ENCODE data around the gene ZBTB18.

ZBTB18 gene

DNA sequence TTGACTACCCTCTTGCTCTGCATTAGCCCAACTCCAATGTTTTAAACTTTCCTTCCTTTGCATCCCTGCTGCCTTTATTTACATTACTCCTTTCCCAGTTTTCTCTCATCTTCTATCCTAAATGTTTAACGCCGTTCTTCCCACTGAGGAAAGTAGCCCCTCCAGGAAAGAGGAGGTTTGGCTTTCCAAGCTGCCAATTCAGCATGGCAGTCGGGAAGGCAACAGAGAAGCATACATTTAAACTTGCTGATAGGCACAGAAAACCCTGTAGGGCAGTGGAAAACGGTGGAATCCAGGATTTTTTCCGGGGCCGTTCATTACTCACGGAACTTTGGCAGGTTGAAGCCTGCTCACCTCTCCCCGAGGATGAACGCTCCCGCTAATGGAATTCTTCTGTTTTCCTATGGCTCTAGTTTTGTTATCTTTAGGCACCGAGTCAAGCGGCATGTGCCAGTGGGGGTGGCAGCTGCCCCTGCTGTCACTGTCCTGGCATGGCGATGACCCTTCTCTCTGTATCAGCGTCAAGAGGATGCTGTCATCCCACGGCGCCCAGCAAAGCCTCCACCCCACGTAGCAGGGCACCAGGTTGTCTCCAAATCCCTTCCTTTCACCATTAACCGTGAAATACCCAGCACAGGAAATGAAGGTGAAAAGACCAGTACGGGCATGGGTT lies 48.3 kb downstream of the ZBTB18 start:
- TF ChIP-seq MYC (IDR thresholded peaks at IDR 0.05; ENCODE audit: low read depth, low read length): no peak
- DNase-seq (ENCODE audit: low read depth): no peak

DNA sequence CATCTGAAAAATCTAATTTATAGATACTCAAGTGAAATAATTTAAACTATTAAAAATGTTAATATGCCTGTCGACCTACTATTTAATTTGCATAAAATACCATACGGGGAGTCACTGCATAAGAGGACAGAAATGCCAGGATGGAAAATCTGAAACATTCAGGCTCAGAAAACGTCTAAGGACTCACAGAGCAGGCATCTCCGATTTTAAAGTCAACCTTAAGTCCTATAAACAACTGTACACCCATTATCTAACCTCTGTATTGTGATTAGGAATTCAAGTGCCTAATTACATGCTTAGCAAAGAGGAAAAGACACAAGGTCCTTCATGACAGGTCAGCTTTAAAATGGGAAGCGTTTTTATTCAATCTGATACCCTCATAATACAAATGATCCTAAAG lies 49.2 kb downstream of the ZBTB18 start:
- no peak for DNase-seq (ENCODE audit: low read depth)
- TF ChIP-seq POLR2A (IDR thresholded peaks at IDR 0.05; ENCODE audit: extremely low read depth, insufficient read length) (no peak), MYC (IDR thresholded peaks at IDR 0.05; ENCODE audit: low read depth, low read length) (no peak), MAX (IDR thresholded peaks at IDR 0.05; ENCODE audit: low read depth, low read length) (no peak)
- TF ChIP-seq, protein P1, sequence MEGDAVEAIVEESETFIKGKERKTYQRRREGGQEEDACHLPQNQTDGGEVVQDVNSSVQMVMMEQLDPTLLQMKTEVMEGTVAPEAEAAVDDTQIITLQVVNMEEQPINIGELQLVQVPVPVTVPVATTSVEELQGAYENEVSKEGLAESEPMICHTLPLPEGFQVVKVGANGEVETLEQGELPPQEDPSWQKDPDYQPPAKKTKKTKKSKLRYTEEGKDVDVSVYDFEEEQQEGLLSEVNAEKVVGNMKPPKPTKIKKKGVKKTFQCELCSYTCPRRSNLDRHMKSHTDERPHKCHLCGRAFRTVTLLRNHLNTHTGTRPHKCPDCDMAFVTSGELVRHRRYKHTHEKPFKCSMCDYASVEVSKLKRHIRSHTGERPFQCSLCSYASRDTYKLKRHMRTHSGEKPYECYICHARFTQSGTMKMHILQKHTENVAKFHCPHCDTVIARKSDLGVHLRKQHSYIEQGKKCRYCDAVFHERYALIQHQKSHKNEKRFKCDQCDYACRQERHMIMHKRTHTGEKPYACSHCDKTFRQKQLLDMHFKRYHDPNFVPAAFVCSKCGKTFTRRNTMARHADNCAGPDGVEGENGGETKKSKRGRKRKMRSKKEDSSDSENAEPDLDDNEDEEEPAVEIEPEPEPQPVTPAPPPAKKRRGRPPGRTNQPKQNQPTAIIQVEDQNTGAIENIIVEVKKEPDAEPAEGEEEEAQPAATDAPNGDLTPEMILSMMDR (IDR thresholded peaks at IDR 0.05; ENCODE audit: low read depth, low read length): no peak
- H3K4me3 ChIP-seq (ENCODE audit: low read depth, low read length): no peak overlapping the region

More for the DNA sequence above, 48.3 kb downstream of the ZBTB18 start:
- no peak overlapping the region for H3K4me3 ChIP-seq (ENCODE audit: low read depth, low read length)

GRCh38 chr1:244100704-244101453 lies 49.8 kb downstream of the ZBTB18 start:
- TF ChIP-seq, protein P1 (IDR thresholded peaks at IDR 0.05; ENCODE audit: low read depth, low read length): no peak
- TF ChIP-seq POLR2A (IDR thresholded peaks at IDR 0.05; ENCODE audit: extremely low read depth, insufficient read length) (no peak), MYC (IDR thresholded peaks at IDR 0.05; ENCODE audit: low read depth, low read length) (no peak), MAX (IDR thresholded peaks at IDR 0.05; ENCODE audit: low read depth, low read length) (no peak)
- no peak for DNase-seq (ENCODE audit: low read depth)
- no peak overlapping the region for H3K4me3 ChIP-seq (ENCODE audit: low read depth, low read length)

DNA sequence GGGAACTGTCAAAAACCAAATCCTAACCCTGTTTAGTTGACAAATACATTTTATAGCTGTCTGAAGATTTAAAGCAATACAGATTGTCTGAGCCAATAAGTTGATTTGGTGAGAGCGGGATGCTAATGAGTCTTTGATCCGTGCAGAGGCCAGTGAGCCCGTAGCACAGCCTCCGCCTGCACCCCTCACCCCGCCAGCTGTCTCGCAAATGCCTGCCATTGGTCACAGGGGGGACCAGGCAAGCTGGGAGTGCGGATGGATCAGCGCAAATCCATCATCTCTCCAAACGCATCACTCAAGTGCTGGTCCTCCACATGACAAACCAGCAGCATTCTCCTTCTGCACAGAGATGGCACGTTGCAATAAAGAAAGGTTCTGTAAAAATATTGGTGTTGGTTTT lies 51.0 kb downstream of the ZBTB18 start:
- TF ChIP-seq MAX (IDR thresholded peaks at IDR 0.05; ENCODE audit: low read depth, low read length) (no peak), MYC (IDR thresholded peaks at IDR 0.05; ENCODE audit: low read depth, low read length) (no peak), POLR2A (IDR thresholded peaks at IDR 0.05; ENCODE audit: extremely low read depth, insufficient read length) (no peak)
- TF ChIP-seq, protein P1 (IDR thresholded peaks at IDR 0.05; ENCODE audit: low read depth, low read length): no peak
- no peak for DNase-seq (ENCODE audit: low read depth)
- no peak overlapping the region for H3K4me3 ChIP-seq (ENCODE audit: low read depth, low read length)

DNA sequence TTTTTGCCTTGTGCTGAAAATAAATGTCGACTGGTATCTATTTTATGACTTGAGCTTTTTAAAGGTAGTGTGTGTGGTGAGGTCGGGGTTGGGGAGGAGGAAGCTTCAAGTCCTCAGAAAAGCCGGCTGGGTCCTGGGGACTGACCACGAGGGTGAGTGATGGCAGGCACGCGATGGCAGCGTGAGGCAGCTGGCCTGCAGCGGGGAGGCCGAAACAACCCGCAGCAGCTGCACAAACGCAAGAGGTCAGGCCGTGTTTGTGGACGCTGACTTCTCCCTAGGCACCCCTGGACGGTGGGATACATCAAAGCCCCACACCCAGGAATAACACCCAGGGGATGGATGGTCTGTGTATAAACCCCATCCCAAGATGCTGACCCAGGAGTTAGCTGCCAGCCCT lies 51.4 kb downstream of the ZBTB18 start:
- TF ChIP-seq, protein P1 (IDR thresholded peaks at IDR 0.05; ENCODE audit: low read depth, low read length): no peak
- no peak for TF ChIP-seq MYC (IDR thresholded peaks at IDR 0.05; ENCODE audit: low read depth, low read length)
- TF ChIP-seq POLR2A (IDR thresholded peaks at IDR 0.05; ENCODE audit: extremely low read depth, insufficient read length): no peak
- TF ChIP-seq MAX (IDR thresholded peaks at IDR 0.05; ENCODE audit: low read depth, low read length): no peak
- no peak for DNase-seq (ENCODE audit: low read depth)
- no peak overlapping the region for H3K4me3 ChIP-seq (ENCODE audit: low read depth, low read length)

DNA sequence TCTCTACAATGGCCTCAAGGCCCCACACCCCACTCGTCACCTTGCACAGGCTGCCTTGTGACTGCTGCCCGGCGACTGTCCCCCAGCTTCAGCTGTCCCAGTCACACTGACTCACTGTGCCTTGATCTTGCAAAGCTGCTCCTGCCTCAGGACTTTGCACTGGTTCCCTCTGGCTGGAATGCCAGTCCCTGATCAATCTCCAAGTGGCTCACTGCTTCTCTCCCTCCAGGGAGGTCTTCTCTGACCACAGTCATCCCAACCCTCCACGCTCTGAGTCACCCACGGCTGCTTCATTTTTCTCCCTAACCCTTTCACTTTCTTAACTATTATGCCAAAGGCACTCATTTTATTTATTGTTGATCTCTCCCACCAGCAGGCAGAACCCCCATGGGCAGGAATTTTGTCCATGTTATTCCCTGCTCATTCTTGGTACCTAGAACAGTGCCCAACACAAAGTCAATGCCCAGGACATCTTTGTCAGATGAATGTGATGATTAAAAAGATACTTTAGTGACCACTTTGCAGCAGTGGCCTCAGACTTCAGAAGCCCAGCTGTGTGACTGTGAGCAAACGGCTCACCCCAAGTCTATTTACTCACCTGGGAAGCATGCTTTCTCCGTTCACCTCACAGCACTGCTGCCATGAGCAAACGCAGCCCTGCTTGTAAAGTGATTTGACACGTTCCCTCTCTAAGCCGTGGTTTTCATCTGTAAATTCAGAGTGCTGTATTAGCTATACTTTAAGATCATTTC lies 53.4 kb downstream of the ZBTB18 start:
- TF ChIP-seq MYC (IDR thresholded peaks at IDR 0.05; ENCODE audit: low read depth, low read length): no peak
- no peak for TF ChIP-seq POLR2A (IDR thresholded peaks at IDR 0.05; ENCODE audit: extremely low read depth, insufficient read length)
- TF ChIP-seq, protein P1 (IDR thresholded peaks at IDR 0.05; ENCODE audit: low read depth, low read length): no peak
- H3K4me3 ChIP-seq (ENCODE audit: low read depth, low read length): no peak overlapping the region

More for the DNA sequence above, 53.4 kb downstream of the ZBTB18 start:
- DNase-seq (ENCODE audit: low read depth): no peak
